Upper lobe of left lung (tissue), 6 donors: ENCODE data around the gene KRTAP5-3. TPM values are rescaled to one million over a fixed set of nuclear protein-coding genes. Genes with fewer than 3 reads are reported as not detected.

Experiments used
- ATAC-seq, 2 donors: fragments of 200-7000 bp; cut with Tn5 transposase; one replicate each; pipeline ENCODE4 v1.9.1; 2022; ENCODE audit warnings: mild to moderate bottlenecking in 2 of 2, moderate library complexity in 2 of 2; ENCODE audit not compliant: low FRiP score in 2 of 2
- DNase-seq, 2 donors: peaks; one replicate each; pipeline ENCODE4 v3.0.0-alpha.2; 2019 to 2020
- H3K27ac ChIP-seq, 4 donors: fragments of 200-600 bp; sonication (generic); one replicate each; pipeline ENCODE4 v1.5.1; 2016 to 2019
- H3K27me3 ChIP-seq, 4 donors: fragments of 200-600 bp; sonication (generic); one replicate each; pipeline ENCODE4 v1.5.1; 2017 to 2019
- H3K36me3 ChIP-seq, 4 donors: fragments of 200-600 bp; sonication (generic); one replicate each; pipeline ENCODE4 v1.5.1; 2016 to 2019
- H3K4me1 ChIP-seq, 4 donors: fragments of 200-600 bp; sonication (generic); one replicate each; pipeline ENCODE4 v1.5.1; 2018 to 2019
- H3K4me3 ChIP-seq, 4 donors: fragments of 200-600 bp; sonication (generic); one replicate each; pipeline ENCODE4 v1.5.1; 2017 to 2019; ENCODE audit warnings: mild to moderate bottlenecking in 2 of 4, moderate library complexity in 1 of 4
- H3K9me3 ChIP-seq, 4 donors: fragments of 200-600 bp; sonication (generic); one replicate each; pipeline ENCODE4 v1.5.1; 2018 to 2019
- CTCF ChIP-seq, 6 experiments: fragments of 450-650 bp in 4 of 6; fragments of 200-600 bp in 2 of 6; sonication (generic) in 2 of 6; IDR thresholded peaks; one replicate each; pipeline ENCODE4 v1.5.1; 2016 to 2019; ENCODE audit warnings: antibody characterized with exemption in 6 of 6
- EP300 ChIP-seq, 4 donors: sonication (generic); formaldehyde crosslinking; IDR thresholded peaks; one replicate each; pipeline ENCODE4 v1.5.1; 2017; ENCODE audit warnings: antibody characterized with exemption in 4 of 4, control low read depth in 2 of 4
- POLR2A ChIP-seq, 4 donors: fragments of 450-650 bp; IDR thresholded peaks; one replicate each; pipeline ENCODE4 v1.5.1; 2016 to 2017; ENCODE audit warnings: antibody characterized with exemption in 4 of 4, mild to moderate bottlenecking in 2 of 4
- POLR2AphosphoS5 ChIP-seq, 2 donors: sonication (generic); formaldehyde crosslinking; IDR thresholded peaks; one replicate each; pipeline ENCODE4 v1.5.1; 2017; ENCODE audit warnings: antibody characterized with exemption in 2 of 2
- WGBS, 2 donors: methylation state at CpG; one replicate each; pipeline ENCODE4 v1.1.5; 2017 to 2018; 5-methylcytosine and 5-hydroxymethylcytosine counted together
- total RNA-seq, 6 donors: library from RNA; depleted of rRNA in 4 of 6; stranded (reverse); fragments of >200 nt in 4 of 6; gene quantifications; one replicate each; pipeline versions ENCODE4 v1.1.0 to v1.2.1, GENCODE V29; 2016 to 2021
- donor health status: DM: no; HTN: no; CAD: no; lungs with moderate emphysema.
- donor health status: DM: no; HTN: yes; CAD: no; lungs with severe emphysema.

The KRTAP5-3 gene
- total RNA-seq, 6 donors from 2014 or later, result not detected

DNA sequence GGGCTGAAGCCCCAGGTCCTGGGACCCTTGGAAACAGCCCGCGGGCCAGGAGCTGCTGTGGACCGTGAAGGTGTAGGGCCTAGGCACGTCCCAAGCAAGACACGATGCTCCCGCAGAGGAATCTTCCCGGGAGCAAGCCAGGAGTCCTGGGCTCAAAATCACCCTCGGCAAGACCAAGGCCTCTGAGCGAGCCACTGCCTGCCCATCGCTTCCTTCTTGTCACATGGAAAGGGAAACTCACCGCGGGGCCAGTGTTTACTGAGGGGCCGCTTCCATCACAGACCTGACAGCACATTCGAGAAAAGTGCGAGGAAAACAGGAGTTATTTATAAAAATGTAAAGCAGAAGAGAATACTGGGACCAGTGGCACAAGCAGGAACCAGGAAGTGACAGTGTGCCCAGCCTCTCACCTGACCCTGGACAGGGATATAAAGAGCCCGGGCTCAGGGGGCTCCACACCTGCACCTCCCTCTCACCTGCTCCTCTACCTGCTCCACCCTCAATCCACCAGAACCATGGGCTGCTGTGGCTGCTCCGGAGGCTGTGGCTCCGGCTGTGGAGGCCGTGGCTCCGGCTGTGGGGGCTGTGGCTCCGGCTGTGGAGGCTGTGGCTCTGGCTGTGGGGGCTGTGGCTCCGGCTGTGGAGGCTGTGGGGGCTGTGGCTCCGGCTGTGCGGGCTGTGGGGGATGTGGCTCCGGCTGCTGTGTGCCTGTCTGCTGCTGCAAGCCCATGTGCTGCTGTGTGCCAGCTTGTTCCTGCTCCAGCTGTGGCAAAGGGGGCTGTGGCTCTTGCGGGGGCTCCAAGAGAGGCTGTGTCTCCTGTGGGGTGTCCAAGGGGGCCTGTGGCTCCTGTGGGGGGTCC lies 21.3 kb upstream of the KRTAP5-3 start, which contains the start of gene KRTAP5-5:
Gene KRTAP5-5 (plus strand): TSS at position 450 of the 860 bp plus-strand sequence. CDS start 66 bp downstream, at position 516.
- 50 to 61% methylated on average over 10 to 16 of the region's 26 CpGs for WGBS, 2 donors
- Histone ChIP-seq H3K4me1 (peaks cover 0 to 12% (median 7%) of the 10 kb centered on the region in 4 donors), H3K36me3 (no peaks in the 10 kb centered on the region), H3K4me3 (no peak within 1 kb of the TSS), H3K27ac (no peak within 1 kb of the TSS), H3K9me3 (no peaks in the 10 kb centered on the region), H3K27me3 (peaks cover 0 to 8% (median 0%) of the 10 kb centered on the region in 4 donors)
- DNase-seq (no peak), ATAC-seq (no peak)
- TF ChIP-seq EP300 (IDR thresholded peaks at IDR 0.05), result no peak
- TF ChIP-seq POLR2AphosphoS5 (IDR thresholded peaks at IDR 0.05), result no peak
- no peak for TF ChIP-seq POLR2A (IDR thresholded peaks at IDR 0.05)
- no peak for TF ChIP-seq CTCF (IDR thresholded peaks at IDR 0.05)

GRCh38 chr11:1628506-1629325 lies 20.5 kb upstream of the KRTAP5-3 start:
- no peaks in the 10 kb centered on the region for H3K36me3 ChIP-seq
- peak; percentile 77 to 85 for ATAC-seq
- H3K4me3 ChIP-seq, result no peak overlapping the region
- H3K9me3 ChIP-seq, result no peaks in the 10 kb centered on the region
- peak; percentile 44 to 90 for DNase-seq
- no peak overlapping the region for H3K27ac ChIP-seq
- H3K27me3 ChIP-seq, result peaks cover 0 to 8% (median 0%) of the 10 kb centered on the region in 4 donors
- H3K4me1 ChIP-seq, result peaks cover 0 to 12% (median 7%) of the 10 kb centered on the region in 4 donors
- TF ChIP-seq POLR2A (IDR thresholded peaks at IDR 0.05) (no peak), CTCF (IDR thresholded peaks at IDR 0.05) (peak; percentile 82 to 90 (median 86)), POLR2AphosphoS5 (IDR thresholded peaks at IDR 0.05) (no peak), EP300 (IDR thresholded peaks at IDR 0.05) (no peak)
- 34 to 38% methylated on average over 15 to 31 of the region's 35 CpGs for WGBS, 2 donors

DNA sequence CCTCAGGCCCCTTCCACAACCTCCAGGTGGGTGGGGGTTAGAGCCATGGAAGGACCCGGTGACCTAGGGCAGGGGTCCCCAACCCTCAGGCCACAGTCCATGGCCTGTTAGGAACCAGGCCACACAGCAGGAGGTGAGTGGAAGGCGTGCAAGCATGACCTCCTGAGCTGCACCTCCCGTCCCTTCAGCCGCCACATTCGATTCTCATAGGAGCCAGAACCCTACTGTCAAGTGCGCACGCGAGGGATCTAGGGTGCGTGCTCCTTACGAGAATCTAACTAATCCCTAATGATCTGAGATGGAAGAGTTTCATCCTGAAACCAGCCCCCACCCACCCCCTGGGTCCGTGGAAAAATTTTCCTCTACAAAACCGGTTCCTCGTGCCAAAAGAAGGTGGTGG lies 17.3 kb upstream of the KRTAP5-3 start:
- WGBS, 2 donors, result 84 to 86% methylated on average over 13 of the region's 13 CpGs
- no peak for ATAC-seq
- peaks cover 0 to 8% (median 6%) of the 10 kb centered on the region in 4 donors for H3K4me1 ChIP-seq
- DNase-seq, result no peak
- peaks cover 0 to 8% (median 0%) of the 10 kb centered on the region in 4 donors for H3K27me3 ChIP-seq
- H3K36me3 ChIP-seq, result no peaks in the 10 kb centered on the region
- TF ChIP-seq CTCF (IDR thresholded peaks at IDR 0.05), result no peak
- TF ChIP-seq POLR2AphosphoS5 (IDR thresholded peaks at IDR 0.05), result no peak
- TF ChIP-seq POLR2A (IDR thresholded peaks at IDR 0.05), result no peak
- no peak for TF ChIP-seq EP300 (IDR thresholded peaks at IDR 0.05)
- no peak overlapping the region for H3K4me3 ChIP-seq
- H3K27ac ChIP-seq, result no peak overlapping the region
- no peaks in the 10 kb centered on the region for H3K9me3 ChIP-seq

- TF ChIP-seq POLR2A (IDR thresholded peaks at IDR 0.05) (no peak), EP300 (IDR thresholded peaks at IDR 0.05) (no peak), POLR2AphosphoS5 (IDR thresholded peaks at IDR 0.05) (no peak), CTCF (IDR thresholded peaks at IDR 0.05) (no peak)
- WGBS, 2 donors, result 84 to 85% methylated on average over 16 of the region's 16 CpGs
- ATAC-seq, result no peak
- no peak for DNase-seq
- no peaks in the 10 kb centered on the region for H3K36me3 ChIP-seq
- peaks cover 0 to 8% (median 0%) of the 10 kb centered on the region in 4 donors for H3K27me3 ChIP-seq
- peaks cover 0 to 8% (median 6%) of the 10 kb centered on the region in 4 donors for H3K4me1 ChIP-seq
- no peak overlapping the region for H3K4me3 ChIP-seq
- H3K9me3 ChIP-seq, result no peaks in the 10 kb centered on the region
- no peak overlapping the region for H3K27ac ChIP-seq
These were observed 16.4 kb upstream of the KRTAP5-3 start for GRCh38 chr11:1624621-1625020.
